NT2/D1 (cell line): ENCODE data around the gene CDC14C.

Experiments
- DNase-seq: peaks from one replicate; pipeline ENCODE4 v3.0.0-alpha.2; 2011; ENCODE audit warnings: low read depth, low spot score
- H3K27me3 ChIP-seq: 2 replicates; pipeline ENCODE4 v1.6.0; 2011; ENCODE audit warnings: mild to moderate bottlenecking; ENCODE audit not compliant: insufficient read length, insufficient read depth
- H3K36me3 ChIP-seq: 2 replicates; pipeline ENCODE4 v1.6.1; 2011; ENCODE audit warnings: mild to moderate bottlenecking, low read length, mixed read lengths; ENCODE audit not compliant: insufficient read depth, insufficient read length
- H3K4me1 ChIP-seq: 2 replicates; pipeline ENCODE4 v1.5.1; 2011; ENCODE audit not compliant: insufficient read depth, insufficient read length
- H3K4me3 ChIP-seq: 2 replicates; pipeline ENCODE4 v1.5.1; 2011; ENCODE audit warnings: low read depth; ENCODE audit not compliant: insufficient read length
- H3K9ac ChIP-seq: 2 replicates; pipeline ENCODE4 v1.6.0; 2011; ENCODE audit warnings: low read depth; ENCODE audit not compliant: insufficient read length
- H3K9me3 ChIP-seq: 2 replicates; pipeline ENCODE4 v1.5.1; 2011; ENCODE audit warnings: mild to moderate bottlenecking, low read length; ENCODE audit not compliant: insufficient read depth
- SUZ12 ChIP-seq: IDR thresholded peaks from 2 replicates; pipeline ENCODE4 v1.6.1; 2011; ENCODE audit not compliant: insufficient read length, insufficient read depth; ENCODE audit errors: extremely low read depth
- YY1 ChIP-seq: IDR thresholded peaks from 2 replicates; pipeline ENCODE4 v1.6.1; 2011; ENCODE audit not compliant: insufficient read length, insufficient read depth
- ZNF274 ChIP-seq: IDR thresholded peaks from 2 replicates; pipeline ENCODE4 v1.6.1; 2011; ENCODE audit warnings: mild to moderate bottlenecking, low read depth, low read length

Gene CDC14C

DNA sequence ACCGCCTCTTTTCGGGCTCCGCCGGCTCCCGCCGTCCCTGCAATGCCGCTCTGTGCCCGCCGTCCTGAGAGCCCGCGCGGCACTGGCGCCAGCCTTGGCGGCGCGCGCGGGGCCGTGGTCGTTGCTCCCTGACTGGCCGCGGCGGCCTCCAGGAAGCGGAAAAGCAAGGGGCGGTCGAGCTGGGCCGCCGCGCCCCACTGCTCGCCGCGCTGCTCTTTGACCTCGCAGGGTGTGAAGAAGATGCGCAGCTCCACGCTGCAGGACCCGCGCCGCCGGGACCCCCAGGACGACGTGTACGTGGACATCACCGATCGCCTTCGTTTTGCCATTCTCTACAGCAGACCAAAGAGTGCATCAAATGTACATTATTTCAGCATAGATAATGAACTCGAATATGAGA is at the start of gene CDC14C:
Gene CDC14C, plus strand, starts transcription at position 115 of the 400 bp plus-strand sequence. Its CDS starts 126 bp downstream, at position 241.
- H3K9me3 ChIP-seq = no peaks in the 10 kb centered on the region
- no peaks in the 10 kb centered on the region for H3K27me3 ChIP-seq
- no peaks in the 10 kb centered on the region for H3K36me3 ChIP-seq
- H3K4me1 ChIP-seq = no peaks in the 10 kb centered on the region
- H3K4me3 ChIP-seq = no peak within 1 kb of the TSS
- no peak for DNase-seq
- H3K9ac ChIP-seq = no peak within 1 kb of the TSS
- TF ChIP-seq YY1 (no peak), ZNF274 (no peak), SUZ12 (no peak)

- Histone ChIP-seq H3K4me3 (no peak overlapping the region), H3K9me3 (no peaks in the 10 kb centered on the region), H3K36me3 (no peaks in the 10 kb centered on the region), H3K9ac (no peak overlapping the region), H3K4me1 (no peaks in the 10 kb centered on the region), H3K27me3 (no peaks in the 10 kb centered on the region)
- DNase-seq = peak; percentile 80
- TF ChIP-seq ZNF274 (no peak), SUZ12 (no peak), YY1 (no peak)
Measured at GRCh38 chr7:48875045-48875916, 49.1 kb upstream of the CDC14C start.

GRCh38 chr7:48876087-48876486 is 48.3 kb upstream of the CDC14C start:
- no peak overlapping the region for H3K4me3 ChIP-seq
- TF ChIP-seq ZNF274 (no peak), SUZ12 (no peak), YY1 (no peak)
- H3K4me1 ChIP-seq = no peaks in the 10 kb centered on the region
- H3K36me3 ChIP-seq = no peaks in the 10 kb centered on the region
- no peaks in the 10 kb centered on the region for H3K27me3 ChIP-seq
- H3K9ac ChIP-seq = no peak overlapping the region
- H3K9me3 ChIP-seq = no peaks in the 10 kb centered on the region
- no peak for DNase-seq

DNA sequence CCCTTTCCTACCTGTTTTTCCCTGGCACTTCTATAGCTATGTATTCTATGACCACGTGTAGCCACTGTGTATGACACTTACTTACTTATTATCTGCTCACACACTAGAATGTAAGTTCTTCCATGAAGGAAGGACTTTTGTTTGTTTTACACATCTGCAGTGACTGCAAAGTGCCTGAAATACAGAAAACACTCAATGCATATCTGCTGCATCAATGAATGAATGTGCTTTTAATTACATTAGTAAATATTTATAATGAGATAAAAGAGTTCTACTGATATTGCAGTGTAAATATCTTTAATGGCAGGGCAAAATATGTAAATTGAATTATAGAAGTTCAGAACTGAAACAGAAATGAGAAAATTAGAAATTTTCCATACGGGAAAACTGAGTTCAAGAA is 43.5 kb upstream of the CDC14C start:
- H3K9ac ChIP-seq = no peak overlapping the region
- DNase-seq = no peak
- no peaks in the 10 kb centered on the region for H3K4me1 ChIP-seq
- no peak for TF ChIP-seq ZNF274
- TF ChIP-seq SUZ12 = no peak
- no peak for TF ChIP-seq YY1
- no peak overlapping the region for H3K4me3 ChIP-seq
- no peaks in the 10 kb centered on the region for H3K36me3 ChIP-seq
- H3K27me3 ChIP-seq = no peaks in the 10 kb centered on the region
- H3K9me3 ChIP-seq = no peaks in the 10 kb centered on the region

GRCh38 chr7:48887500-48887899 is 36.8 kb upstream of the CDC14C start:
- H3K27me3 ChIP-seq = no peaks in the 10 kb centered on the region
- H3K4me1 ChIP-seq = no peaks in the 10 kb centered on the region
- no peaks in the 10 kb centered on the region for H3K36me3 ChIP-seq
- no peak overlapping the region for H3K9ac ChIP-seq
- no peak overlapping the region for H3K4me3 ChIP-seq
- H3K9me3 ChIP-seq = peaks cover 29% of the 10 kb centered on the region
- no peak for DNase-seq
- TF ChIP-seq SUZ12 (no peak), YY1 (no peak), ZNF274 (no peak)

- Histone ChIP-seq H3K9me3 (peaks cover 39% of the 10 kb centered on the region), H3K4me3 (no peak overlapping the region)
- TF ChIP-seq SUZ12 (no peak), ZNF274 (no peak), YY1 (no peak)
Measured at GRCh38 chr7:48894574-48894973, 29.8 kb upstream of the CDC14C start.

GRCh38 chr7:48899932-48900331 is 24.4 kb upstream of the CDC14C start:
- Histone ChIP-seq H3K9ac (no peak overlapping the region), H3K36me3 (no peaks in the 10 kb centered on the region), H3K9me3 (no peaks in the 10 kb centered on the region; the same call in 1 of the 2 replicates), H3K4me1 (no peaks in the 10 kb centered on the region), H3K4me3 (no peak overlapping the region), H3K27me3 (no peaks in the 10 kb centered on the region)
- DNase-seq = no peak
- no peak for TF ChIP-seq ZNF274
- TF ChIP-seq YY1 = no peak
- no peak for TF ChIP-seq SUZ12

More at GRCh38 chr7:48894574-48894973, 29.8 kb upstream of the CDC14C start:
- no peaks in the 10 kb centered on the region for H3K4me1 ChIP-seq
- H3K27me3 ChIP-seq = no peaks in the 10 kb centered on the region
- no peaks in the 10 kb centered on the region for H3K36me3 ChIP-seq
- no peak overlapping the region for H3K9ac ChIP-seq
- DNase-seq = no peak
